Measurements from ENCODE around the gene MTFMT.
"Not testable (repeated sequence)": the region's sequence is repeated elsewhere in the genome, so short reads cannot be mapped to it uniquely, and the experiment has no call there.

MTFMT gene

DNA sequence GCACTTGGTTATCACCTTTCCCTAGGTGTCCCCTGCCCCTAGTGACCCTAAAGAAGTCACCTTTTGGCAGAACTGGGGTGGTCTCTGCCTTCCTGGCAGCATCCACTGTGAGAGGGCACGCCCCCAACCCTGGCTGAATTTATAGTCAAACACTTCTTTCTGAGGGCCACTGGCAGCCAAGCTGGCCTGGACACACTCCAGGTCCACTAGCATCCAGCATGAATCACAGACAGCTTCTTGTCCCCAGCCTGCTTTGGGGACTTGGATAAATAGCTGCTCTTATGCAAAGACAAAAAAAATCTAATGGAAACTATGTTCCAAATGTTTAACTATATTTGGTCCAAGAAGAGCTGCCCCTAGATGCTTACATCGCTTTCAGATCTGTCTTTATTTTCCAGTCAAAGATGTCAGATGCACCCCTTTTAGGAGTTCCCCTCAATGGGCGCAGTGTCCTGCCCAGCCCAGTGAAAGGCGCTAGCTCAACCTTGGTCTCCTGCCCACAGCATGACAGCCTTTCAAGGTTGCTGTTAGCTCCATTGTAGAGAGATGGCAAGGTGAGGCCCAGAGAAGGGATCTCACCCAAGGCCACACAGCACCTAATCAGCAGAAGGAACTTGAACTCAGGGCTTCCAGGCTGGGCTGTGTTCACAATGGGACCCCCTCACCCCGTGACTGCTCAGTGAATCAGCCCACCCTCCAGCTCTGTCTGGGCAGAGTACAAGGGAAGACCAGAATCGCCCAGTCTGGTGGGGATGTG, 31.4 kb upstream of the MTFMT start:
- no peak for DNase-seq (ENCODE audit: low read depth in 2 of 2)

DNA sequence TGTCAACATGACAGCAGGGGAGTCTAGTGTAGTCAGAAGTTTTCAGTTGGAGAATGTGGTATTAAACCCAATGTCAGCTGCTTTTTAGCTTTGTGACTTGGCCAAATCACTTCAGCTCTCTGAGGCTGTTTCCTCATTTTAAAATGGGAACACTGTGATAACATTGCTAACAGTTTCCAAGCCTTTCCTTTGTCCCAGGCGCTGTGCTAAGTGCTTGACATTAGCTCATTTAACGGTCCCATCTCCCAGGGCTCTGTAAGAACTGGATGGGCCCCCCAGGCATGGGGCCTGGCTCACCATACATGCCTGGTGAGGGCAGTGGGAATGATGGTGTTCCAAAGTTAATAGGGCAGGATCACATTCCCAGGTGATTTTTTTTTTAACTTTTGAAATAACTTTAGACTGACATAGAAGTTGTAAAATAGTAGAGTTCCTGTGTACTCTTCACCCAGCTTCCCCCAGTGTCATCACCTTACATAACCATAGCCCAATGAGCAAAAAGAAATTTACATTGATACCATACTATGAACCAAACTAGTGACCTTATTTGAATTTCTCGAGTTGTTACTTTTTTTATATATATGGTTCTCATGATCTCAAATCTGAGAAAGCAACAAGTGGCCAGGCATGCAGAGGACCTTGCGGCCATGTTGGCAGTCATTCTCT, 30.6 kb upstream of the MTFMT start:
- DNase-seq (ENCODE audit: low read depth in 2 of 2) = no peak

DNA sequence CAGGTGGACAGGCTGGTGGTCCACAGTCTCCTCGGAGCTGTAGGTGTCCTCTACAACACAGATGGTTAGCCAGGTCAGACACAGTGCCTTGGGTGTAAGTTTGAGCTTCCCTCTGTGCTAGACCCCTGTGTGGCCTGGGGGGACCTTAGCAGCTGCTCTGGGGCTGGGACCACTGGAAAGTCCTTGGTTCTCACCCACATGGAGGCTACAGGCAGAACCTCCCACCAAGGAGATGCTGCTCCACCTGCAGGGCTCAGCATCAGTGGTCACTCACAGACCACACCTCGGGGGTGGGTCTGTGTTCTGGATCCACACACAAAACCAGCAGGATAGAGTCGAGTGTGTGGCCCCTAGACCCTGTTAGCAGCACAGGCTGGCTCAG, 29.9 kb upstream of the MTFMT start:
- DNase-seq (ENCODE audit: low read depth in 2 of 2) = no peak

DNA sequence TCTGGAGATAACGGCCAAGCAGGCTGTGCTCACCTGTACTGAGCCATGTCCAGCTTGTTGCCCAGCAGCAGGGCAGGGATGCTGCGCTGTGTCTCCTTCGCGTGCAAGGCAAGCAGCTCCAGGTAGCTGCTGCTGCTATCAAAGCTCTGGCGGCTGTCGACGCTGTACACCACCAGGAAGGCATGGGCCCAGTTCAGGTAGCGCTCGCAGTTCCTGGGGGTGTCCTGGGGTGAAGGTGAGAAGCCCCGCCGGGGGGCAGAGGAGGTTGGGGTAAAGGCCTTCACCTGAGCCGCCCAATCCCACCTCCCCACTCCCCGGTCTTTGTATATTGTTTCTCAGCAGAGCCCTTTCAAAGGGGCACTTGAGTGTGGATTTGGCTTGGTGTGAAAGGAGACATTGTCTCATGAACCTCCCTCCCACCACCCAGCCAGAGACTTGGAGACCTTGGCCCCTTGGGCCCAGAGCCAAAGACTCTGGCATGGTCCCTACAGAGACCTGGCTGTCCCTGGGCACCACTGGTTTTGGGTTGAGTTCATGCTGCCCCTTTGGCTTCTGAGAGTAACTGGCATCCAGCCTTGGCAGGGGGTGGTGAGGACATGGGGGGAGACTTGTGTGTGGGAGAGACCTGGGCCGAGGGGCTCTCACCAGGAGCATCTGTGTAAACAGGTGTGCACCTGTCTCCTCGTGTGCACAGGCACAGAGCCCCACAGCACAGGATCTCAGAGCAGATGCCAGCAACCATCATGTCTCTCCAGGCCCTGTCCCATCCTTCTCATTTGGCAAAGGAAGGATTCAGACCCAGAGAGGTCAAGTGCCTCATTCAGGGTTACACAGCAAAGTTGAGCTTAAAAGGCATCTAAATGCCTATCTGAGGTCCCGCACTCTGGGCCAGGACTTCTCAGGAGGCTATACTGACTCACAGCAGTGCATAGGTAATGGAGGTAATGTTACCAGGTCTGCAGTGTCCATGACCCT, 29.2 kb upstream of the MTFMT start:
- DNase-seq (ENCODE audit: low read depth in 2 of 2) = no peak

DNA sequence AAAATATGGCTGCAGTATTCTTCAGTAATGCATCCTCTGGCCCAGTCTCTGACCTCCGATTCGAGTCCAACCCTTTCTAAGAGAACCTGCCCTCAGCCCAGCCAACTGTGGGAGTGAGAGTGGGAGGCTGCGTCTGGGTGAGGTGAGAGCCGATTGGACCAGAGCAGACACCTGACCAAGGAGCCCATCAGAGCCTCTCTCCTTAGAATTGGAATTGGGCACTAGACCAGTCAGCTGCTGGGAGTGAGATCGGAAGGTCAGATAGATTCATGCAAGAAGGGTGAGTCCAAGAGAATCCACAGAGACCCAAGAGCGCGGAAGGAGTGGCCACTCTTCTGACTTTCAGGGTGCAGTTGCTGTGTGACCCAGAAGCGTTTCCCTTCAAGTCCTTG, 28.1 kb upstream of the MTFMT start:
- DNase-seq (ENCODE audit: low read depth in 2 of 2) = no peak

DNA sequence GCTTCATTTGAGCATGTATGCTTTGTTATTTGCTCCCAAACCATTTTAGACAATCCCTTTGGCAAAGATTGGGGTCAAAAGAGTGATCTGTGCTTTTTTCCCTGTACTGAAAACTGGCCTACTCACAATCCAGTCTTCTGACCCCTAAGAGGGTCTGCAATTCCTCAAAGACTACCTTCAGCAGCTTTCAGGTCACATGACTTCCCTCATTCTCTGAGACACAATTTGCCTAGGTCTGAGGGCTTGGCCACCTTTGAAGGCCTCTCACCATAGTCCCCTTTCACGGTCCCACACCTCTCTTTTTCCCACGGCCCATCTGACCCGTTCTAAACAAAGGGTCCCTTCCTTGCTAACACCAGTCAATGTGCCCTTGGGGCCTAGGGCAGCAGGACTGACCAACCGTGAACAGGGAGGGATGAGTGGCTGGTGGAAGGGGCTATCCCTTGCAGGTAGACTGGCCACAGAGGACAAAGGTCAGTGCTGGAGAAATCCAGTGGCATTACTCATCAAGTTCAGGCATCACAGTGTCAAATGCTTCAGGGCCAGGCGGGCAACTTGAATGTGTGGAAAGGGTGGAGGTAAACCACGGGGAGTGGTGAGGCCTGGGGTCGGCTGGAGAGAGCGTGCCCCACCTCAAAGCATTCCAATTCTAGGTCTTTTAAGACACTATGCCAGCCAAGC, 27.6 kb upstream of the MTFMT start:
- no peak for DNase-seq (ENCODE audit: low read depth in 2 of 2)

DNA sequence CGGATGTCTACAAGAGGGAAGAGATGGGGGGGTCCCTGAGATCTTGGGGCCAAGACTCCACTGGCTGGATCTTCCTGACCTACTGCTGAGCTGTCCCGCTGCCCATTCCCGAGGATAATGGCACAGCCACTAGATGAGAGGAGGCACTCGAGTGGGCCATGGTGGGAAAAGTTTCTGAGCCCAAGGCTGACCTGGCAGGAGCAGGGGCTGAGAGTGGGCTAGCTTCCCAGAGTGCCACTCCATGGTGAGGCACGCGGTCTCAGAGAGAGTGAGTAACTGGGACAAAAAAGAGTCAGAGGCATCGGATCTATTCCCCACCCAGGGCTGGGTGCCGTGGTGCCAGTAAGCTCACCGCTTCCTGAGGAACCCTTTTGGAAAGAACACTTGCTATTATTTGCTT, 26.7 kb upstream of the MTFMT start:
- DNase-seq (ENCODE audit: low read depth in 2 of 2) = no peak

DNA sequence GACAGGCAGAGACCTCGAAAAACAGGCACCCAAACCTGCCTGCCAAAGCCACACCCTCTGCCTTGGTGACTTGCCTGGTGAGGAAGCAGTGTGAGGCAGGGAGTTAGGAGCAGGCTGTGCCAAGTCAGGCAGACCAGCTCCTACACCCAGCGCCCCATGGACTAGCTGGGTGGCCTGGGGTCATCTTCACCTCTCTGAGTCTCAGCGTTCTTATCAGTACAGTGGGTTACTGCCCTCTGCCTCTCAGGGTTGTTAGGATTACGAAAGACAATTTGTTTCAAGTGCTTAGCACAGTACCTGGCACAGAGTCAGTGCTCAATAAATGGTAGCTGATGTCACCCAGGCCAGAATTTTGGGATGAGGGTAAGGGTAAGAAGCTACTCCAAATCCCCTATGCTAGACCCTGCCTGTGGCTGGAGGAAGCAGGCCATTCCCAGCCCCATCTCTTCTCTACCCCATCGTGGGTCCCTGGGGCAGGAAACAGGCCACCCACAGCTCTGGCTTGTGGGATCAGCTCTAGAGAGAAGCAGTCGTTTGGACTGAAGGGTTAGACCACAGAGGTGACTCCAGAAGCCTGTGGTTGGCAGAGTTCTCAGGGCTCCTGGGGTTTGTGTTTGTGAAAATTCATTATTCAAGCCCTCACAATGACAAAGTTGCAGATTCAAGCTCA, 25.9 kb upstream of the MTFMT start:
- no peak for DNase-seq (ENCODE audit: low read depth in 2 of 2)

DNA sequence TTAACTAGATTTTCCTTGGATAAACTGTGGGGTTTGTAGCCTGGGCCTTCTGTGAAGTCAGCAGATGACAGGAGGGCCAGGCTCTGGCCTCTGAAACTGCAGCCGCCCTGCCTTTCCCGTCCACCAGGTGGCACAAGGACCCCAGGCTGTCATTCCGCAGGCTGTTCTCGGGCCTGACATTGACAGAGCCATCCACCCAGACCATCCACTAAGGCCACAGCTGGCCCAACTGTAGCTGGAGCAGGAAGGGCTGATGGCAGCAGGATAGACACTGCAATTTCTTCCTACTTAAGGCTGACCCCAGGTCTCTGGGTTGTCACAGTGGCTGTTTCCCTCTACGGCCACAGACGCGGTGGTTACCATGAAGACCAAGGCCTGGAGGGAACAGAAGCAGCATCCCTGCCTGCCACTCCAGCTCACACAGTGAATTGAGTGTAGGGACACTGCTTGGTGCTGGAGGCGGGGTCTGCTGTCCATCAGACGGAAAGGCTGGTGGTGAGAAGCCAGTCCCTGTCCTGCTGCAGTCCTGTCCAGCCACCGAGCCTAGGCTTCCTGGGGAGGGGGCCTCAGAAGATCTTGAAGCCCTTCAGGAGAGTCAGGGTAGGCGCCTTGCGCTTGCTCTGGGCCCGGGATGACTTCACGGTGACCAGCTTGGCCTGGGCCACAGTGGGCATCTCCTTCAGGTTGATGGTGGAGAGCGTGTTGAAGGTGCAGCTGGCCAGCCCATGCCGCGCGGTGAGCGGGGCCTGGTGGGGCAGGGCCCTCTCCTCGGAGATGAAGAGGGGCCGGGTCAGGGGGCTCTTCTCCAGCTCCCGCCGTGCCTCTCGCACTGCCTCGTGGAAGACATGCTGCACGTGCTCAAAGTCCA, 25.1 kb upstream of the MTFMT start:
- DNase-seq (ENCODE audit: low read depth in 2 of 2) = peak; percentile 46 to 54

DNA sequence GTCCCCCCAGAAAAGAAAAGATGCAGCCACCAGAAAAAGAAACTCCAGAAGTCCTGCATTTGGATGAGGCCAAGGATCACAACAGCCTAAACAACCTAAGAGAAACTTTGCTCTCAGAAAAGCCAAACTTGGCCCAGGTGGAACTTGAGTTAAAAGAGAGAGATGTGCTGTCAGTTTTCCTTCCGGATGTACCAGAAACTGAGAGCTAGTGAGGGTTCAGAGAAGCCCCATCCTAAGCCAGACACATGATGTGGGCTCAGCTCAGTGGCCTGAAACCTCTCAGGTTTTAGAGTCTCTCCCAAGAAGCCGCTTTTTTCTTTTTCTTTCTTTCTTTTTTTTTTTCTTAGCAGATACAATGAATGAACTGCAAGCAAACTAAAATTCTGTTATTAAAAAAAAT, 23.5 kb upstream of the MTFMT start:
- DNase-seq (ENCODE audit: low read depth in 2 of 2) = no peak

DNA sequence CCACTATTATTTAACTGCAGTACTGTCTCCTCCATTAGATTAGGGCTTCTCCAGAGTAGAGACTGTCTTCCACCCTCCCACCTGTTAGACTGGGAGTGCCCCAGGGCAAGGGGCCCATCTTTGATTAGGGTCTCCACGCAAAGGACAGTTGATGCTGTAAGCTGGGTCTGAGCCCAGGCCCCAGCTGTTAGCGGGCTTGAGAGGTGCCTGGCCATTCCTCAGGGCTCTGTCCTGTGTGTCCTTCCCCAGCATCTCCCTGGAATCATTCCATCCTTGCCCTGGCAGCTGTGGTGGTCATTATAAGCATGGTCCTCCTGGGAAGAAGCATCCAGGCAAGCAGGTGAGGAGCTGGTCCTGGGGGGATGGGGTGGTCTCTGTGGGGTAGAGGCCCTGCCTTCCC, 21.8 kb upstream of the MTFMT start:
- no peak for DNase-seq (ENCODE audit: low read depth in 2 of 2)

DNA sequence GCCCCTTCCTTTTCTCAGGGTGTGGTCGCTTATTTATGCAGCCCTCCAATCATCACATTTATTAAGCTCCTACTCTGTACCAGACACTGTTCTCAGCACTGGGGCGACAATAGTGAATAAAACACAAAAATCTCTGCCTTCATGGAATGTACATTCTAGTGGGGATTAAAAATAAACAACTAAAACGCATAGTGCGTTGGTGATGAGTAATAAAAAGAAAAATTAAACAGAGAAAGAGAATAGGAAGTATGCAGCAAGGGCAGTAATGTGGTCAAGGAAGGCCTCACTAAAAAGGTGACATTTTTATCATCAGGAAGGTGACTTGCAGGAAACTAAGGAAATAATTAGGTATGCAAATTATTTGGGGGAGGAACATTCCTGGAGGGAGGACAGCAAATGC, 20.8 kb upstream of the MTFMT start:
- DNase-seq (ENCODE audit: low read depth in 2 of 2) = no peak

DNA sequence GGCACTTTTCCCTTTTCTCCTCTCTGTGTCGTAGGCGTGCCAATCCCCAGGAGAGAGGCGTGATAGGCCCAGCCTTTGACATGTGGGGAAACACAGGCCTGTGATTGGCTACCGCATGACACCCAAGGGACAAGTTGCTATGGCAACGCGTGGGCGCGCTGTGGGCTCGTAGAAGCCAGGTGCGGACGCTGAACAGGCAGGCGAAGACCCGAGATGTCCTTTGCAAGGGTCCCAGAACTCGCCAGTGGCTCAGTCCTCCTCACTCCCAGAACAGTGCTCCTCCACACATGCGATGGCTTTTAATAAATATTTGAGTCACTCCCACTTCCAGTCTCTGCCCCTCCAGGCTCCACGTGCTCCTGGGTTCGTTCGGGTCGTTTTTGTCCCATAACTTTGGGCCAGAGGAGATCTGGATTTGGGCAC, 20.0 kb upstream of the MTFMT start:
- peak; percentile 87 to 88 for DNase-seq (ENCODE audit: low read depth in 2 of 2)

DNA sequence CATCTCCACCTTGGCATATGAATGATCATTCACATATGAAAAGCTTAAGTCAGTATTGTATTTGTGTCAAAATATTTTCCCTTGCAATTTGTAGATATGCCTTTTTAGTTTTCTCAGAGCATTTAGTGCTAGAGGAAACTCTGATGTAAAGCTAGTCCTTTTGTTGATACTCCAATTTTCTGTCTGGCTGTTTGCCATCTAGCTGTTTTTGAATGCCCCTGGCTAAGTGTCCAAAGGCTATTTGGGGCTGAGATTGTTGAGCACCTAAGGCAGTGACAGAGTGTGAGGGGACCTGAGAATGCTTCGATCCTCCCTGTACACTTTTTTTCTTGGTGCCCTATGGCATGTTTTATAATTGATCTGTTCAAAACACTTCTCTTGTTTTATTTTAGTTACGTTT, 18.8 kb upstream of the MTFMT start:
- DNase-seq (ENCODE audit: low read depth in 2 of 2) = no peak

DNA sequence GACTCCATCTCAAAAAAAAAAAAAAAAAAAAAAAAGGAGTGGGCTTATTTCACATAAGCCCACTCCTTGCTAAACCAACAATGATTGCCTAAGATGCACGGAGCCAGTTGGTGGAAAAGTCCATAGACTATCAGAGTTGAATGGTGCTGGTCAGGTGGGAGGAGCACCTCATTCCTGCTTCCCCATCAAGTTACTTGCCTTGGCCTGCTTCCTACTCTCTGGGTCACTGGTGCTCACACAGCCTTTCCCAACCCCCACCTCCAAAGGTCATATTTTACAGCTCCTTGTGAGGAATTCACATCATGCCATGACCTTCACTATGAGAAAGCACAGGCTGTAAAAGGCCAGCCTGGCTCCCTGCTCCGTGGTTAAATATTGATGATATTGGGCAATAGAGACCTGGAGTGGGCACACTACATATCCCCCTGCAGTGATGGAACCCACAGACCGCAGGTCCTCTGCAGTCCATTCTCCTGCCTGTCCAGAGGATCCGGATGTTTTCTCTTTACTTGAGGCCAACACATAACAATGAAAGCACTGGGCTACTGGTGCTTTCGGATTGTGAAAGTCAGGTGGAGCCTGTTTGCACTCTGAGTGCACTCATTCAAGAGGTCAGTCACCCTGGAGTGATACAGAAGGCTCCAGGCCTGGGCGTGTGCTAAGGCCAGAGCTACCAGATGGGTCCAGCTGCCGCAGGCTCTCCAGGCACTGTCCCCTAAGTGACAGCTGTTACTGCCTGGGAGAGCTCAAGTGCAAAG, 15.5 kb upstream of the MTFMT start, which contains the start of gene SLC51B:
Gene SLC51B, plus strand, starts transcription at position 664 of the 758 bp plus-strand sequence. CDS start 4,618 bp downstream, outside the sequence.
- no peak for DNase-seq (ENCODE audit: low read depth in 2 of 2)

DNA sequence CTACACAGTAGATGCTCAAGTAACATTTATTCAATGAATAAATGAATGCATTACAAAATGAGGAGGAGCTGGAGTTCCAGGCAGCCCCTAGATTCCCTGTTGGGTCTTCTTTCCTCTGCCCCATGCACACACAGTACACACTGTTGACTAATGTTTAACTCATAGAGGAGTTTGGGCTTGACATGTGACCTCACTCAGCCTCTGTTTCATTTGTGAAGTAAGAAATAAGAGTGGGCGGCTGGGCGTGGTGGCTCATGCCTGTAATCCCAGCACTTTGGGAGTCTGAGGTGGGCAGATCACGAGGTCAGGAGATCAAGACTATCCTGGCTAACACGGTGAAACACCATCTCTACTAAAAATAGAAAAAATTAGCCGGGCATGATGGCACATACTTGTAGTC, 14.8 kb upstream of the MTFMT start:
- not testable (repeated sequence) for DNase-seq (ENCODE audit: low read depth in 2 of 2)

DNA sequence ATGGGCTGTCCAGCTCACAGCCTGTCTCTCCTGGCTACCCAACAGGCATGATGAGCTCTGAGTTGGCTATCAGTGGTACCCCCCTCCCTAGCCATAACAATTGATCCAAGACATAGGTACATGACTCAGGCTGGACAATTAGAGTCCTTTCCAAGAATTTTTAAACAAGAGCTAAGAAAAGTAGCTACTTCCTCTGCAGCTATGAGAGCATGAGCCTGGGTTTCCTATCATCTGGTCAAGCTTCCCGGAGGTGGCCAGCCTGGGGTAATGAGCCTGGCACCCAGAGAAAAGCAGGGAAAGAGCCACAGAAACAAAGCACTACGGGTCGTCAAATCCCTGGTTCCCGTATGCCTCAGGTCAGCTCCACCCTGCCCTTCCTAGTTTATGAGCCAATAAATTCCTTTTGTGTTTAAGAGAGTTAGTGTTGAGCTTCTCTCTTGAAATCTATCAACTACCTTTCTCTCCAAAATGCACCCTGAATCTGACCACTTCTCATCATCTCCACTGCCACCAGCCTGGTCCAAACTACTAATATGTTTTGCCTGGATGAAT, 13.4 kb upstream of the MTFMT start:
- DNase-seq (ENCODE audit: low read depth in 2 of 2) = no peak

DNA sequence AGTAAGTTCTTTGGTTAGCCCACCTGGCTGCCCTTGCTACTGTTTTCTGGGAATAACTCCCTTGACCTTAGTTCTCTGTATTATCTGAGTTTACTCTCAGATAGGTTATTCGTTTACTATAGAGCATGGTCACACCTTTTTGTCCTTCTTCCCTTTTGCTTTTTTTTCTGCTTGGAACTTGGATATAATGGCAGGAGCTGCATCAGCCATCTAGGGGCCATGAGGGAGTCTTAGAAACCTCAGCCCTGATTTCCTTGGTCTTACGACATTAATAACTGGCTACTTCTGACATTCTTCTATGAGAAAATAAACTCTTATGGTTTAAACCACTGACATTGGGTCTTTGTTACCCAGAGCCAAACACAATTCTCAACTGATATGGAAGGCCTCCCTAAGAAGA, 12.3 kb upstream of the MTFMT start:
- no peak for DNase-seq (ENCODE audit: low read depth in 2 of 2)

DNA sequence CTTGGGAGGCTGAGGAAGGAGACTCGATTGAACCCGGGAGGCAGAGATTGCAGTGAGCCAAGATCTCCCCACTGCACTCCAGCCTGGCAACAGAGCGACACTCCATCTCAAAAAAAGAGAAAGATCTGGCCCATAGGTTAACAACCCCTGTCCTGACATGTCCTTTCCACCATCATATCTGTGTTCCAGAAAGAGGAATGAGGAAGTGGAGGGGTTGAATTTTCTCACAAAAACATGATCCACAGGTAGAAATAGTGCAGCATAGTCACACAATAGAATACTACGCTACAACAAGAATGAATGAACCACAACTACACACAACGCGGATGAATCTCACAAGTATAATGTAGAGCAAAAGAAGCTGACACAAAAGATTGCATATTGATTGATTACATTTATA, 11.0 kb upstream of the MTFMT start:
- no peak for DNase-seq (ENCODE audit: low read depth in 2 of 2)

Measured in stimulated activated CD4-positive, alpha-beta T cell treated with anti-CD3 and anti-CD28 coated beads, Interleukin-4, amount 100 ng/mL, for 48 hours (primary cell).